Measurements from ENCODE around the gene PLEKHN1. TPM values are rescaled to one million over a fixed set of nuclear protein-coding genes. Genes with fewer than 3 reads are reported as not detected.

PLEKHN1 gene
- total and polyA plus RNA-seq, 2 experiments from 2014 or later, result 0.36 to 0.60 TPM

DNA sequence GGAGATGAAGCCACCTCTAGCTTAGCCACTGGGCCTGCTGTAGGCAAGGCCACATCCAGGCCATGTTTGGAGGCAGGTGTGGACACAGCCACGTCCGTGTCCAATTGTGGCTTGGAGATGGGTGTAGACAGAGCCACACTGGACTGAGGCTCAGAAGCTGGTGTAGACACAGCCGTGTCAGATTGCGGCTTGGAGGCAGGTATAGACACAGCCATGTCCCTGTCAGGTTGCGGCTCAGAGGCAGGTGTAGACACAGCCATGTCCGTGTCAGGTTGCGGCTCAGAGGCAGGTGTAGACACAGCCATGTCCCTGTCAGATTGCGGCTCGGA lies 13.4 kb downstream of the PLEKHN1 start:
- H3K9me3 ChIP-seq (ENCODE audit: low read depth), result no peaks in the 10 kb centered on the region
- TF ChIP-seq, protein P1, sequence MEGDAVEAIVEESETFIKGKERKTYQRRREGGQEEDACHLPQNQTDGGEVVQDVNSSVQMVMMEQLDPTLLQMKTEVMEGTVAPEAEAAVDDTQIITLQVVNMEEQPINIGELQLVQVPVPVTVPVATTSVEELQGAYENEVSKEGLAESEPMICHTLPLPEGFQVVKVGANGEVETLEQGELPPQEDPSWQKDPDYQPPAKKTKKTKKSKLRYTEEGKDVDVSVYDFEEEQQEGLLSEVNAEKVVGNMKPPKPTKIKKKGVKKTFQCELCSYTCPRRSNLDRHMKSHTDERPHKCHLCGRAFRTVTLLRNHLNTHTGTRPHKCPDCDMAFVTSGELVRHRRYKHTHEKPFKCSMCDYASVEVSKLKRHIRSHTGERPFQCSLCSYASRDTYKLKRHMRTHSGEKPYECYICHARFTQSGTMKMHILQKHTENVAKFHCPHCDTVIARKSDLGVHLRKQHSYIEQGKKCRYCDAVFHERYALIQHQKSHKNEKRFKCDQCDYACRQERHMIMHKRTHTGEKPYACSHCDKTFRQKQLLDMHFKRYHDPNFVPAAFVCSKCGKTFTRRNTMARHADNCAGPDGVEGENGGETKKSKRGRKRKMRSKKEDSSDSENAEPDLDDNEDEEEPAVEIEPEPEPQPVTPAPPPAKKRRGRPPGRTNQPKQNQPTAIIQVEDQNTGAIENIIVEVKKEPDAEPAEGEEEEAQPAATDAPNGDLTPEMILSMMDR (IDR thresholded peaks at IDR 0.05; ENCODE audit: low read depth, low read length), result no peak
- peaks cover 26% of the 10 kb centered on the region for H3K27me3 ChIP-seq
- DNase-seq (ENCODE audit: low read depth in 1 of 2, low spot score in 1 of 2), result no peak
- H3K36me3 ChIP-seq, result no peaks in the 10 kb centered on the region
- no peak overlapping the region for H3K27ac ChIP-seq
- no peak overlapping the region for H3K4me3 ChIP-seq
- peaks cover 3% of the 10 kb centered on the region for H3K4me1 ChIP-seq (ENCODE audit: low read depth)

DNA sequence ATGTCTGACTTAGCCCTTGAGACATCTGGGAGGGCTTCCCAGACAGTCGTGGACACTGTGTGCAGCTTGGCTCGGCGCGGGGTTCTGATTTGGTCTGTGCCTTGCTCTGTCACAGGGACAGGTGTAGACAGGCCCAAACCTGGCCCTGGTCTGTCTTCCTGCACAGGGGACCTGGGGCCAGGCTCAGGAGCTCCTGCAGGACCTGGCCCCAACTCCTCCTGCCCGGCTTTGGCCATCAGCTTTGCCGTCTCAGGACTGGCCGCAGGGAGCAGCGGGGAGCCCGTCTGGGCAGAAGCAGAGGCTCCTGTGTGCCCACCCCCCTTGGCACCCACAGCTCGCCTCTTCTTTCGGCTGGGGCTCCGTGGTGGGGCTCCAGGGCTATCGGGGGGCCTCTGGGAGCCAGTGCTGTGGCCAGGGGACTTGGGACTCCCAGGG lies 13.9 kb downstream of the PLEKHN1 start:
- H3K9me3 ChIP-seq (ENCODE audit: low read depth), result no peaks in the 10 kb centered on the region
- H3K4me1 ChIP-seq (ENCODE audit: low read depth), result peaks cover 3% of the 10 kb centered on the region
- no peak overlapping the region for H3K4me3 ChIP-seq
- no peak for DNase-seq (ENCODE audit: low read depth in 1 of 2, low spot score in 1 of 2)
- peaks cover 28% of the 10 kb centered on the region for H3K27me3 ChIP-seq
- TF ChIP-seq, protein P1 (IDR thresholded peaks at IDR 0.05; ENCODE audit: low read depth, low read length), result no peak
- H3K27ac ChIP-seq, result no peak overlapping the region
- no peaks in the 10 kb centered on the region for H3K36me3 ChIP-seq

DNA sequence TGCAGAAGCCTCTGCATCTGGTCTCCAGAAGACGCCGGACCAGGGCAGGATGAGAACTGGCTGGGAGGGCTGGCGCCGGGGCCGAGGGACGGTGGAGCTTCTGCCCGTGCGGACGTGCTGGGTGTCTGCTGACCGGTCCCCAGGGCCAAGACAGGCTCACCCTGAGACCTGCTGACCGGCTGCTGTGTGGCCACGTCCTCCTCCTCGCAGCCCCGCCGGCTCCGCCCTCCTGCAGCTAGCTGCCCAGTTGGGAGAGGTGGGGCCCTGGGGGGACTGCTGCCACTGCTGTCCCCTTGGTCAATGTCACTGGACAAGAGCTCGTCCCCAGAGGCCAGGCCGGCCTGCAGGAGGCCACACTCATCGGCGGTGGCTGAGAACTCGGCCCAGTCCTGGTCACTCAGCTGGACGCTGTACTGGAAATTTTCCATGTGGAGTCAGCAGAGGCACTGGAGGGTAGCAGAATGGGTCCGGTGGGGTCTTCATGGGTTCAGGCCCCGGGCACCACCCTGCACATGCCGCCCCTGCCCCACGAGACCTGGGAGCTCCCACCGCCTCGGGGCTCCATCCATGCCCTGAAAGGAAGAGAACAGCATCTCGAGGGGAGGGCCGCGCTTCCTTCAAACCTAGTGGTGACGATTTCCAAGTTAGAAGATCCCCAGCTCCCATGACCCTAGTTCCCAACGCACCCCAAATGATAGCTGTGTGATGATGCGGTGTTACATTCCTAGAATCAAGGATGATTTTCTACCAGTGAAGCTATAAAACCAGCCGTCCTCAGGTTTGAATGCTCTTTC lies 14.5 kb downstream of the PLEKHN1 start:
- peaks cover 3% of the 10 kb centered on the region for H3K4me1 ChIP-seq (ENCODE audit: low read depth)
- H3K27me3 ChIP-seq, result peaks cover 28% of the 10 kb centered on the region
- H3K27ac ChIP-seq, result no peak overlapping the region
- TF ChIP-seq, protein P1 (IDR thresholded peaks at IDR 0.05; ENCODE audit: low read depth, low read length), result no peak
- no peak for DNase-seq (ENCODE audit: low read depth in 1 of 2, low spot score in 1 of 2)
- no peak overlapping the region for H3K4me3 ChIP-seq
- no peaks in the 10 kb centered on the region for H3K36me3 ChIP-seq
- no peaks in the 10 kb centered on the region for H3K9me3 ChIP-seq (ENCODE audit: low read depth)

DNA sequence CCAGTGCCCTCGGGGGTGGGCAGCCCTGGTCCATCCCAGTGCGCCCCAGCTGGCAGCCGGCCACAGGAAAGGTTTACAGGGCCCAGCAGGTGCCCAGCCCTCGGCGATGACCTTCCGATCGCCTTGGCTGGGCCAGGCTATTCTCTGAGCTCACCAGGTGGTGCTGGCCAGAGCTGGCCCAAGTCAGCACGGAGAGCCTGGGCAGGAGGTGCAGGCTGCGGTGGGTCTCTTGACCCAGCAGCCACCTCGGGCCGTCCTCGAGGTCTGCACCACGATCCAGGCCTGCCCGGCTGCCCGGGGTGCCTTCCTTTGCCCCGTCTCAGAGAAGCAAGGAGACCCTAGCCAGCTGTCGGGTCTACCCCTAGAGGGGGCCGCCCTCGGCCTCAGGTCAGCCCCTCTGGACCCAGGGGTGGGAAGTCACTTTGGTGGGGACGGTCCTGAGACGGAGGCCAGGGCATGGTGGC lies 15.2 kb downstream of the PLEKHN1 start:
- Histone ChIP-seq H3K27ac (no peak overlapping the region), H3K4me1 (ENCODE audit: low read depth) (peaks cover 3% of the 10 kb centered on the region), H3K9me3 (ENCODE audit: low read depth) (no peaks in the 10 kb centered on the region), H3K4me3 (no peak overlapping the region), H3K27me3 (peaks cover 35% of the 10 kb centered on the region), H3K36me3 (no peaks in the 10 kb centered on the region)
- no peak for DNase-seq (ENCODE audit: low read depth in 1 of 2, low spot score in 1 of 2)
- TF ChIP-seq, protein P1 (IDR thresholded peaks at IDR 0.05; ENCODE audit: low read depth, low read length), result no peak

DNA sequence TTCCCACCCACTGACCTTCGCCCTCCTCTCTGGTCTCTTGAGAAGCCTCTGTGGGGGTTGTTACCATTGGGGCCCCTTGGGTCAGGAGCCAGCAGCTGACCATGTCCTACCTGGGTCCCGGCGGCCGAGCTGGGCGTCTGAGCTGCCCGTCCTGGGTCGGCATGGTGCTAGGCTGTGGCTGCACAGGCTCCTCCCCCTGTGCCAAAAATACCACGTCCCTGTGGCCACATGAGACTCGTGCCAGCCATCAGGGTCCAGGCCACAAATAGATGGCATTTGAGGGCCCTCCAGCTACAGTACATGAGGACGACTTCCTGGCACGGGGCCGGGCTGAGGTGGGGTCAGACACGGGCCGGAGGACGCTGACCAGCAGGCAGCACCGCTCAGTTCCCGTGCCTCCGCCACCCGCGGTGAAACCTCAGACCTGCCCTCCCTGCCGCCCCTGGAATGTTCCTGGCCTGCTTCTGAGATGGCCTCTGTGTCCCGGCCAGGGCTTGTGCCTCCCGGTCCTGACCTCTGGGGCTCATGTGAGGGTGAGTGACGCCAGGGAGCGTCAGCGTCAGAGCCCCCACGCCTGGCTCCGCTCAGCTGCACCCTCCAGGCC lies 15.8 kb downstream of the PLEKHN1 start, which contains the start of gene PERM1:
Gene PERM1 (minus strand): TSS at position 139 of the 604 bp plus-strand sequence. CDS start 1,064 bp downstream, outside the sequence.
- Histone ChIP-seq H3K4me3 (no peak within 1 kb of the TSS), H3K4me1 (ENCODE audit: low read depth) (peaks cover 3% of the 10 kb centered on the region), H3K27me3 (peaks cover 40% of the 10 kb centered on the region), H3K9me3 (ENCODE audit: low read depth) (no peaks in the 10 kb centered on the region), H3K36me3 (no peaks in the 10 kb centered on the region), H3K27ac (no peak within 1 kb of the TSS)
- DNase-seq (ENCODE audit: low read depth in 1 of 2, low spot score in 1 of 2), result no peak
- TF ChIP-seq, protein P1 (IDR thresholded peaks at IDR 0.05; ENCODE audit: low read depth, low read length), result no peak
